Measurements from ENCODE around the gene NOL12. TPM values are rescaled to one million over a fixed set of nuclear protein-coding genes. Genes with fewer than 3 reads are reported as not detected.

NOL12 gene
- total RNA-seq, 1 donor from 2014 or later, result 15.2 TPM

DNA sequence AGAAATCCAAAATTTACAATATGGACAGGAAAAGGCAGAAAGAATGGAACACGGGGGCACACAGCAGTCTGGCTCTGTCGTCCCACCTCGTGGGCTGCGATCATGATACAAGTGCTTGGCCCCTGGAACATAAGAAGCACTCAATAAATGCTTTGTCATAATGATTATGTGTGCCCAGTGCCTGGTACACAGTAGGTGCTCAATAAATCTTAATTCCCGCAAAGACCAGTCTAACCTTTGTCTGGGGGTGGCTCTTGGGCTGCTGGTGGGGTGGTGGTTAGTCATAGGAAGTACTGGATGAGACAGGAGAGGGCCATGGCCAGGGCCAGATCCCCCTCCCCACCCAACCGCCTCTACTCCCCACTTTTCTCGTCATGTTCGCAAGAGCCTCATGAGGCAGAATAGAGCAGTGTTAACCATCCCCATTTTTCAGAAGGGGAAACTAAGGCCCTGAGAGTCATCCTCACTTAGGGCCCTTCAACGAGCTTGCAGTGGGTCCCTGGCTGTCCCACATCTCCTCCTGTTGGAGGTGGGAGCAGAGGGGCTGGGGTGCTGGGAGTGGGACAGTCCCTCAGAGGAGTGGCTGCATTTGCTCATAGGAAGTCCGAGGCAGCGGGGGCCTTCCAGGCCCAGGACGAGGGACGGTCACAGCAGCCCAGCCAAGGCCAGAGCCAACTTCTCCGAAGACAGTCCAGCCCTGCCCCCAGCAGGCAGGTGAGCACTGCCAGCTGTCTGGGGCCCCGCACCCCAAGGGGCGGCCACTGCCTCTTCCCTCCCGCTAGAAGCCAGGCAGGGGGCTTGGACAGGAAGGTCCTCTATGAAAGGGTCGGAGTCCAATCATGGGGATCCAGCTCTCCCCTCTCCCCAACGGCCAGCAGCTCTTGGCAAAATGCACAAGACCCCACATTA is 46.8 kb downstream of the NOL12 start:
- DNase-seq (ENCODE audit: low spot score), result no peak
- intact Hi-C loops (cut with DNase I), result no loop called here

DNA sequence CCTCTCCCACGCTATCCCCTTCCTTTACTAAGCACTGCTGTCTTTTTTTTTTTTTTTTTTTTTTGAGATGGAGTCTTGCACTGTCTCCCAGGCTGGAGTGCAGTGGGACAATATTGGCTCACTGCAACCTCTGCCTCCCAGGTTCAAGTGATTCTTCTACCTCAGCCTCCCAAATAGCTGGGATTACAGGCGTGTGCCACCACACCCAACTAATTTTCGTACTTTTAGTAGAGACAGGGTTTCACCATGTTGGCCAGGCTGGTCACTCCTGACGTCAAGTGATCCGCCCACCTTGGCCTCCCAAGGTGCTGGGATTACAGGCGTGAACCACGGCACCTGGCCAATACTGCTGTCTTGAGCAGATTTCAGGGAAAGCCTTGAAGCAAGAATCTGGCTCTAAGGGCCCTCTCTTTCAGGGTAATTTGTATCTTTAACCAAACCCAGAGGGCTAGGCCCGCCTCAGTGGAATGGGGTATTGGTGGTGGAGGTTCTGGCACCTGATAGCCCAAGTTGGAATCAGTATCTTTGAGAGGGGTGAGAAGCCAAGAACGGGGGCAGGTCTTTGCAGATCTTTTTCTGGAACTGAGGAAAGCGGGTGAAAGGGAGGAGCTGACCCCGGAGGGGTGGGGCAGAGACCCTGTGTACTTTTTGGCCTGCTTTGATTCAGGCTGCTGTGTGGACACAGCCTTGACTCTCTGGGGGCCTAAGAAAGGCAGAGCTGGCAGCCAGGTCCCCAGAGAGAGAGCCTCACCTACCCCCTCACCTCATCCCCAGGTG is 47.7 kb downstream of the NOL12 start:
- no peak for DNase-seq (ENCODE audit: low spot score)
- intact Hi-C loops (cut with DNase I), result no loop called here

DNA sequence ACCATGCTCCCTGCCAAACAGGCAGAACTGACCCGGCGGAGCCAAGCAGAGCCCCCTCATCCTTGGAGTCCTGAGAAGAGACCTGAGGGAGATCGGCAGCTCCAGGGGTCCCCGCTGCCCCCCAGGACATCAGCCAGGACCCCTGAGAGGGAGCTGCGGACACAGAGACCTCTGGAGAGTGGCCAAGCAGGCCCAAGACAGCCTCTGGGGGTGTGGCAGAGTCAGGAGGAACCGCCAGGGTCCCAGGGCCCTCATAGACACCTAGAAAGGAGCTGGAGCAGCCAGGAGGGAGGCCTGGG is 48.2 kb downstream of the NOL12 start:
- DNase-seq (ENCODE audit: low spot score), result no peak

DNA sequence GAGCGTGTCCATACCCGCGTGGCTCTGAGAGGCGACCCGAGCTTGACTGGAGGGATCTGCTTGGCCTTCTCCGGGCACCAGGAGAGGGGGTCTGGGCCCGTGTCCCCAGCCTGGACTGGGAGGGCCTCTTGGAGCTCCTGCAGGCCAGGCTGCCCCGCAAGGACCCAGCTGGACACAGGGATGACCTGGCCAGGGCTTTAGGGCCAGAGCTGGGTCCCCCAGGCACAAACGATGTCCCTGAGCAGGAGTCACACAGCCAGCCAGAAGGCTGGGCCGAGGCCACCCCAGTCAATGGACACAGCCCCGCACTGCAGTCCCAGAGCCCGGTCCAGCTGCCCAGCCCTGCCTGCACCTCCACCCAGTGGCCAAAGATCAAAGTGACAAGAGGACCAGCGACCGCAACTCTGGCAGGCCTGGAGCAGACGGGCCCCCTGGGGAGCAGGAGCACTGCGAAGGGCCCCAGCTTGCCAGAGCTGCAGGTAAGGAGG is 48.9 kb downstream of the NOL12 start:
- DNase-seq (ENCODE audit: low spot score), result no peak
- intact Hi-C loops (cut with DNase I), result no loop called here

More for the DNA sequence above, 48.2 kb downstream of the NOL12 start:
- intact Hi-C loops (cut with DNase I), result no loop called here

DNA sequence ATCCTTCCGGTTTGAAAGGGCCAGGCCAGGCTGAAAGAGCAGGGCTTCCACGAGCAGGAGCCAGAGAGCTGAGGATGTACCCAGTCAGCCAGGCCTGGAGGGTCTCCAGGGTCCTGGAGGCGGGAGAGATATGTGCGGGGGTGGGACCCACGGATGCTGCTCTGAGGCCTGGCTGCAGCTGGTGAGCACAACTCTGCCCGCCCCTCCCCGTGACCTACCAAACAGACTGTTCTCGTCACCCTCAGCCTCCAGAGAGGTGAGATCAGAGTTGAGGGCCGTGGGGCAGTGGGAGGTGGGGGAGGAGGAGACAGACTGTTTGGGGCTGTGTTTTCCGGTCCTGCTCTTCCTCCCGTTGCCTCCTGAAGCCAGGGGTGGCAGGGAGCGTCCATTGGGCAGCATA is 52.9 kb downstream of the NOL12 start:
- DNase-seq (ENCODE audit: low spot score), result no peak
- intact Hi-C loops (cut with DNase I), result no loop called here

DNA sequence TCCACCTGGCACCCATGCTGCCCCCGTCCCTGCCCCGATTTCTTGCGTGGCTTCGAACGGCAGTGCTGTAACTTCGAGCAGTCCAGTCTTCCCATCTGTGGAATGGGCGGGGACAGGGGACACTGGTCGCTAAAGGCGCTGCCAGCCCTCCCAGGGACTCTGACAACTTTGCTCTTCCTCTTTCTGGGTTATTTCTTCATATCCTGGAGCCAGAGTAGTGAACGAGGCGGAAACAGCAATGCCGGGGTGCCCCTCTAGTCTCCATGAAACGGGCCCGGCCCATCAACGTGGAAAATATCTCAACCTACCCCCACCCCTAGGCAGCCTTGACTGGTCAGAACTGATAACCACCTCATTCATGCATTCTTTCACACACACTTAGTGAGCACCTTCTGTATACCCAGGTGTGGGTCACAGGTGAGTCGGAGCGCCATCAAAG is 53.5 kb downstream of the NOL12 start:
- DNase-seq (ENCODE audit: low spot score), result no peak
- intact Hi-C loops (cut with DNase I), result no loop called here

DNA sequence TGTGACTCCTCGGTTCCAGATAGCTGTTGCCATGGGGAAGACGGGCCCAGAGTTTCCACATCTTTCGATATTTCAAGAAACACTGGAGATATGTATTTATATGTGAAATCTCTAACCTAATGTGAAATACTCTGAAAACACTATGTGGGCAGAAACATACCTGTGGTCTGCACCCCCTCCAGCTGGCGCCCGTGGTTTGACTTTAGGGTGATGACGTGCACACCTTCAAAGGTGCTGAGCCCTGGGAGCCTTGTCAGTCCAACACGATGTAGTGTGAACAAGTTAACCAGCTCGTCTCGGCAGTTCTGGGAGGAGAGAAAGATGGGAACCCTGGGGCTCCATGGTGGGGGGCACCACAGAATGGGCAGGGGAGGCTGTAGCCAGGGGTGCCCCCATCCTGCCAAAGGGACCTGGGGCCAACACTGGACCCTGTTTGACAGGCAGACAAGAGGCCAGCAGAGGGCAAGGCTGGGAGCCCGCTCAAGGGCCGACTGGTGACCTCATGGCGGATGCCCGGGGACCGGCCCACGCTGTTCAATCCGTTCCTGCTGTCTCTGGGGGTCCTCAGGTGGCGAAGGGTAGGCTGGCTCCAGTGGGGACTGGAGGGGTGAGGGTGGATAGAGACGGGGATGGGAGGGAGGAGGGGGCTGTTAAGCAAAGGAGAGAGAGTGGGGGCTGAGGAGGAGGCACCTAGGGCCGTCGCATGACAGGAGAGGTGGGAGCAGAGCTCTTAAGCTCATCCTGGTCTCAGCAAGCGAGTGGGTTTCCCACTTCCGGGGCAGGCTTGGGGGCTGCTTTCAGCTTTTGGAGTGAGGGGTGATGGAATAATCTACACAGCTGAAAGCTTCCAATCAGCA is 54.5 kb downstream of the NOL12 start:
- intact Hi-C loops (cut with DNase I), result no loop called here
- DNase-seq (ENCODE audit: low spot score), result no peak

DNA sequence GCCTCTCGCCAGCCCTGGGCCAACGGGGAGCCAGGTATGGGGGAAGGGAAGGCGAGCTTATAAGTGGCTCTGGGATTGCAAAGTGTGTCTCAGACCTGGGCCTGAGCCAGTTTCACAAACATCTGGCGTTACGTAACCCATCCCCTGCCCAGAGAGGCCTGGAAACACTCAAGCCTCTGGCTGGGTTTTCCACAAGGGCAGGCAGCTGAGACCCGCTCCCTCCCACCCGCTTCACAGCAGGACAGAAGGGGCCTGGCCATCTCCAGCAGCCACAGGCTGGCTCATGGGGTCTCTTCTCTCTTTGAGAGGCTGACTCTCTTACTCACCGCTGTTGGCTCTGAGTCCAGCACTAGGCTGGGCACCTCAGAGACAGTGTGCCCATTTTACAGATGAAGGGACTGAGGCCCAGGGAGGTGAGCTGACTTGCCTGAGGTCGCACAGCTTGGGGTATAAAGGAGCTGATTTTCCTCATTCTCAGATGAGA is 55.2 kb downstream of the NOL12 start:
- intact Hi-C loops (cut with DNase I), result no loop called here

DNA sequence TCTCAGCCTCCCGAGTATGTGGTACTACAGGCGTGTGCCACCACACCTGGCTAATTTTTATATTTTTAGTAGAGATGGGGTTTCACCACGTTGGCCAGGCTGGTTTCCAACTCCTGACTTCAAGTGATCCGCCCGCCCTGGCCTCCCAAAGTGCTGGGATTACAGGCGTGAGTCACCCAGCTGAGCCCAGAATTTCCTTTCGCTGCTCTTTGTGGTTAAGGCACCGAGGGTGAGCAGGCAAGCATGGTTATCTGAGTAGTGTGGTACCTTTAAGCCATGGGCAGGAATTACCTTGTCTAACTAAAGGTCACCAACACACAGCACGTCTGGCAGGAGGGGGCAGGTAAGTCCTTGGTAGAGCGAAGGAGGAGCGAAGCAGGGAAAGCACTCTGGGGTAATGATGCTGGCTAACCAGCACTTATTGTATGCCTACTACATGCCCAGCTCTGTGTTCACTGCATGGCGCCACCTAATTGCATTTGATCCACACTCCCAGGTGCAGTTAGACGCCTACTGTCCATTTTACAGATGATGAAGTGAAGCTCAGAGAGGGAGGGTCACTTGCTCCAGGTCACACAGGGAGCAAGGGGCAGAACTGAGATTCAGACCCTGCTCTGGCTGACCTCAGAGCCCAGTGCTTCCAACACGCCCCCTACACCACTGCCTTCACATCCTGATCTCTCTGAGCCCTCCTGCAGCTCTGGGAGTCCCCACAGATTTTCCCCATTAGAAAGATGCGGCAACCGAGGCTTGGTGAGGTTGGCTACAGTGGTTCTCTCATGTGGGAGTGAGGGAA is 56.4 kb downstream of the NOL12 start:
- intact Hi-C loops (cut with DNase I), result no loop called here
- DNase-seq (ENCODE audit: low spot score), result no peak

More for the DNA sequence above, 55.2 kb downstream of the NOL12 start:
- DNase-seq (ENCODE audit: low spot score), result peak; percentile 88

Other genes with a start within 250 kb of the NOL12 start
- 5.3 TPM for gene MFNG, start 200.0 kb upstream of the NOL12 start, total RNA-seq
- 6.0 TPM for gene CARD10, start 166.9 kb upstream of the NOL12 start, total RNA-seq
- gene CDC42EP1, start 125.9 kb upstream of the NOL12 start, total RNA-seq, result 18.8 TPM
- not detected for gene LGALS2, start 106.3 kb upstream of the NOL12 start, total RNA-seq
- gene GGA1, start 77.5 kb upstream of the NOL12 start, total RNA-seq, result 32.5 TPM
- 2.3 TPM for gene SH3BP1, start 46.7 kb upstream of the NOL12 start, total RNA-seq
- 24.1 TPM for gene PDXP, start 27.6 kb upstream of the NOL12 start, total RNA-seq
- 1,015 TPM for gene LGALS1, start 10.7 kb upstream of the NOL12 start, total RNA-seq
- gene TRIOBP, start 10.7 kb downstream of the NOL12 start, total RNA-seq, result 115 TPM
- gene GCAT, start 121.6 kb downstream of the NOL12 start, total RNA-seq, result 24.0 TPM
- not detected for gene GALR3, start 137.0 kb downstream of the NOL12 start, total RNA-seq
- gene ANKRD54, start 158.0 kb downstream of the NOL12 start, total RNA-seq, result 15.7 TPM
- 255 TPM for gene EIF3L, start 163.1 kb downstream of the NOL12 start, total RNA-seq
- gene MICALL1, start 220.0 kb downstream of the NOL12 start, total RNA-seq, result 16.5 TPM